K562 treated with DMSO at 1 percent for 4 hours (cell line): ENCODE results near the gene HTRA3. TPM values are rescaled to one million over a fixed set of nuclear protein-coding genes. Genes with fewer than 3 reads are reported as not detected.

Source experiments
- total RNA-seq: library from RNA; unstranded; fragments of 300-600 nt; gene quantifications from 2 replicates; pipeline ENCODE4 v1.2.3, GENCODE V29; 2022; ENCODE audit not compliant: insufficient read depth

HTRA3 gene
- 1.8 TPM in 2 replicates for total RNA-seq

DNA sequence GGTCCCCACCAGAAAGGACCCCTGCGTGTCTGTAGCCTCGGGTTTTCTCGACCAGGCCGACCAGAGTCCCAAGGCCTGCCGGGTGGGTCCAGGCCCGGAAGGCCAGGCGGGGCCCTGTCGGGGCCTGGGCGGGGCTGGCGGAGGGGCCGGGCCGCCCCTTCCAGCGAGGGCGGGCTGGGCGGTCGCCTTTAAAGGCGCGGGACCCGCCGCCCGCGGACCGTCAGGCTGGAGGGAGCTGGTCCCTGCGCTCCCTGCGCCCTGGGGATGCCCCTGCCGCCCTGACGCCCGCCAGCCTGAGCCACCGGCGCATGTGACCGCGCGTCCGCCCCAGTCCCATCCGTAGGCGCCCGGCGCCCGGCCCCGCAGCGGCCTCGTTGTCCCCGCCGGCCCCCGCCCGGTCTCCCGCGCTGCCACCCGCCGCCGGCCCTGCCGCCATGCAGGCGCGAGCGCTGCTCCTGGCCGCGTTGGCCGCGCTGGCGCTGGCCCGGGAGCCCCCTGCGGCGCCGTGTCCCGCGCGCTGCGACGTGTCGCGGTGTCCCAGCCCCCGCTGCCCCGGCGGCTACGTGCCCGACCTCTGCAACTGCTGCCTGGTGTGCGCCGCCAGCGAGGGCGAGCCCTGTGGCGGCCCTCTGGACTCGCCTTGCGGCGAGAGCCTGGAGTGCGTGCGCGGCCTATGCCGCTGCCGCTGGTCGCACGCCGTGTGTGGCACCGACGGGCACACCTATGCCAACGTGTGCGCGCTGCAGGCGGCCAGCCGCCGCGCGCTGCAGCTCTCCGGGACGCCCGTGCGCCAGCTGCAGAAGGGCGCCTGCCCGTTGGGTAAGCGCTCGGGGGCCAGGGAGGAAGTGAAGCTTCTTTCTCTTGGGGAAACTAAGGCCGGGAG is at the start of gene HTRA3:
HTRA3 (plus strand) TSS at position 220 of the 883 bp plus-strand sequence; CDS start at position 435, 215 bp downstream.

Other genes starting within 250 kb of the HTRA3 start
- gene ABLIM2, start 110.9 kb upstream of the HTRA3 start, total RNA-seq, result not detected in 2 replicates
- gene SH3TC1, start 70.5 kb upstream of the HTRA3 start, total RNA-seq, result 3.7 and 6.6 TPM in 2 replicates
- 12.2 and 13.7 TPM in 2 replicates for gene ACOX3, start 171.0 kb downstream of the HTRA3 start, total RNA-seq
- gene TRMT44, start 171.0 kb downstream of the HTRA3 start, total RNA-seq, result 10.5 and 15.6 TPM in 2 replicates